ENCODE data around the gene USP3. TPM values are rescaled to one million over a fixed set of nuclear protein-coding genes. Genes with fewer than 3 reads are reported as not detected.

USP3 gene
- total and polyA plus RNA-seq, 9 of the 15 experiments (the other 6 are each of a cell fraction or from before 2014, with no cell fraction given), result 17.3 to 54.3 (median 34.8) TPM

- Histone ChIP-seq H3K4me2 (ENCODE audit: insufficient read depth, low read length) (peak overlapping the region; percentile 96), H3K9me1 (ENCODE audit: control insufficient read depth, insufficient read depth, low read length) (peaks cover 4% of the 10 kb centered on the region), H3K4me1 (replicated peaks in 1 of 2; ENCODE audit: control insufficient read depth in 2 of 2, insufficient read depth in 2 of 2, low read length in 2 of 2) (peaks cover 23 to 30% of the 10 kb centered on the region in 2 experiments), H3K4me3 (peak overlapping the region; percentile 56), H3K27me3 (ENCODE audit: control insufficient read depth in 2 of 2, insufficient read depth in 2 of 2, low read length in 2 of 2) (no peaks in the 10 kb centered on the region), H3K36me3 (ENCODE audit: control insufficient read depth, insufficient read depth, low read length) (peaks cover 5% of the 10 kb centered on the region; the same call in 1 of the 3 replicates), H3K9ac (ENCODE audit: insufficient read depth in 1 of 2, low read depth in 2 of 2, low read length in 2 of 2) (peak overlapping the region; percentile 90 to 92), H3K27ac (ENCODE audit: extremely low read depth, low read depth, low read length) (peak overlapping the region; percentile 95), H4K20me1 (replicated peaks; ENCODE audit: control insufficient read depth, insufficient read depth, low read length) (peaks cover 4% of the 10 kb centered on the region; the same call in 1 of the 2 replicates), H3K79me2 (ENCODE audit: control insufficient read depth, insufficient read depth, low read length) (peaks cover 37% of the 10 kb centered on the region), H3K9me3 (replicated peaks; ENCODE audit: control insufficient read depth, insufficient read depth, low read depth, low read length) (no peaks in the 10 kb centered on the region), H2AFZ (ENCODE audit: low read depth, low read length) (peak overlapping the region; percentile 86)
- no TSS peak for BruUV-seq (replicated peaks)
- ChIA-PET CTCF (ENCODE audit: low intra/inter-chr PET ratio) (no interaction called here), POLR2A (interaction anchor here (0.5 to 5.4 kb wide), 13 partner anchors 8 to 91 kb away, joined by 3 to 51 read pairs (median 4); no protein-coding TSS in a partner anchor)
- in situ Hi-C loops (cut with MboI) (no loop called here), intact Hi-C loops (cut with micrococcal nuclease) (loop anchor here (1.0 kb wide), 1 partner anchor 16 kb away; no protein-coding TSS in a partner anchor)
- 12% methylated on average over 34 of the region's 34 CpGs for WGBS (ENCODE audit: insufficient coverage, low coverage, missing lambda C conversion rate)
- DNase-seq (ENCODE audit: extremely low read depth in 1 of 4, low spot score in 3 of 4) (peak; percentile 71 to 88 (median 74)), FAIRE-seq (peak; percentile 56), ATAC-seq (peak; percentile 65)
- no peak for TF ChIP-seq ZKSCAN3 (CRISPR knock-in tag; IDR thresholded peaks at IDR 0.05)
- TF ChIP-seq HNRNPK (IDR thresholded peaks at IDR 0.05; ENCODE audit: low read depth, low read length, poor library complexity, severe bottlenecking), result no peak
- TF ChIP-seq FOS (IDR thresholded peaks at IDR 0.05; ENCODE audit: extremely low read depth, insufficient read length), result no peak
- TF ChIP-seq CEBPG (CRISPR knock-in tag; IDR thresholded peaks at IDR 0.05), result peak; percentile 93
- TF ChIP-seq CEBPG (tag; conservative IDR thresholded peaks at IDR 0.05 in 1 of 2, IDR thresholded peaks at IDR 0.05 in 1 of 2), result peak; percentile 96 to 98
- no peak for TF ChIP-seq TGIF2 (CRISPR knock-in tag; IDR thresholded peaks at IDR 0.05)
- peak; percentile 60; the same call in 1 of the 2 replicates for TF ChIP-seq TOE1 (IDR thresholded peaks at IDR 0.05; ENCODE audit: borderline replicate concordance)
- TF ChIP-seq TOE1 (CRISPR knock-in tag; IDR thresholded peaks at IDR 0.05; ENCODE audit: borderline replicate concordance, low read depth), result no peak
- peak; percentile 83 for TF ChIP-seq ETV5 (CRISPR knock-in tag; IDR thresholded peaks at IDR 0.05; ENCODE audit: low read depth)
- TF ChIP-seq ZBTB1 (CRISPR knock-in tag; IDR thresholded peaks at IDR 0.05; ENCODE audit: borderline replicate concordance, low read depth), result peak; percentile 81; the same call in 1 of the 2 replicates
- TF ChIP-seq JUNB (CRISPR knock-in tag; conservative IDR thresholded peaks at IDR 0.05), result no peak
- no peak for TF ChIP-seq KHSRP (IDR thresholded peaks at IDR 0.05)
- no peak for TF ChIP-seq ZNF239 (CRISPR knock-in tag; IDR thresholded peaks at IDR 0.05)
- TF ChIP-seq MXI1 (IDR thresholded peaks at IDR 0.05; ENCODE audit: low read depth, low read length), result no peak
- no peak for TF ChIP-seq MBD2 (IDR thresholded peaks at IDR 0.05; ENCODE audit: borderline replicate concordance, low read depth)
- no peak for TF ChIP-seq SREBF2 (CRISPR knock-in tag; IDR thresholded peaks at IDR 0.05)
- TF ChIP-seq CHD1 (IDR thresholded peaks at IDR 0.05; ENCODE audit: low read length), result no peak
- TF ChIP-seq ATF3 (IDR thresholded peaks at IDR 0.05), result no peak
- no peak for TF ChIP-seq ATF3 (CRISPR knock-in tag; conservative IDR thresholded peaks at IDR 0.05)
Observed at GRCh38 chr15:63502843-63503738, 1.3 kb upstream of the USP3 start.

Data from K562 (cell line).